AML-193 (cell line): ENCODE data around the gene KLF1.
"Not testable (repeated sequence)": the region's sequence is repeated elsewhere in the genome, so short reads cannot be mapped to it uniquely, and the experiment has no call there.

Experiments used
- DNase-seq, 2 experiments: peaks; one replicate each; lab custom pipeline; 2025; lab: John Stamatoyannopoulos, UW

The KLF1 gene

DNA sequence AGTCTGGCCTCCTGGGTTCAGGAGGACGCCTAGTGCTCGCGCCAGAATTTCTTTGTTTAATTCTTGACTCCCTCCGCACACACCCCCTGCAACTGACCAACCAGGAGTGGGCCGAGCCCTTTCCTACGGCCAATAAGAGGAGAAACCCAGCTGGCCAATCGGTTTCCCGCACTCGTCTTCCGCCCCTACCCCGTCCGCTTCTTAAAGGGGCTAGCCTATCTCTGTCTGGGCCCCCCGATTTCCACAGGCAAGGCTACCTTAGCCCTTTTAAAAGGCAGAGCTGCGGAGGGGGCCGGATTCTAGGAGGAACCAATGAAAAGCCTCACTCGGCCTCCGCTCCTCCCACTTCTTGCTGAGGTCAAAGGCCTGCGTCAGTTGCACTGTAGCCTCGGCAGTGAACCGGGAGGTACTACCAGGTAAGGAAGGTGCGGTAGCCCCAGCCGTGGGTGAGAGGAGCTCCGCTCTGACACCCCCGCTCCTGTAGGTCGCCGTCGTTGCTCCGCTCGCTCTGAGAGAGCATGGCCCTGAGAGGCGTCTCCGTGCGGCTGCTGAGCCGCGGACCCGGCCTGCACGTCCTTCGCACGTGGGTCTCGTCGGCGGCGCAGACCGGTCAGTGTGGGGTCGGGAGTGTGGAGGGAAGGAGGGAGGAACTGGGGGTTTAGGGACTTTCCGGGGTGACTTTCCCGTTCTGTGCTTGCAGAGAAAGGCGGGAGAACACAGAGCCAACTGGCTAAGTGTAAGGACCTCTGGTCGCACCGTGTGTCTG lies 4.0 kb upstream of the KLF1 start, which contains the start of gene GCDH:
Gene GCDH (plus strand): TSS at position 374 of the 766 bp plus-strand sequence. CDS start 145 bp downstream, at position 519.
- DNase-seq: peak; percentile 99 to 100

DNA sequence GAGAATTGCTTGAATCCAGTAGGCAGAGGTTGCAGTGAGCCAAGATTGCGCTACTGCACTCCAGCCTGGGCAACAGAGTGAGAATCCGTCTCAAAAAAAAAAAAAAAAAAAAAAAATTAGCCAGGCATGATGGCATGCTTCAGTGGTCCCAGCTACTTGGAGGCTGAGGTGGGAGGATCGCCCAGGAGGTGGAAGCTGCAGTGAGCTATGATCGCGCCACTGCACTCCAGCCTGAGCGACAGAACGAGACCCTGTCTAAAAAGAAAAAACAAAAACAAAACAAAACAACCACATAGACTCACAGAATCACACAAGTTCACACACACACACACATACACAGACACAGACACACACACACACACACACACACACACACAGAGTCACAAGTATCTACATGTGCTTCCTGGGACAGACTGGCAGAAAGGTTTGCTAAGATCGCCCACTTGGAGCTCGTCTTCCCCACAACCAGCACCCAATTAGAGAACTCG lies 3.3 kb upstream of the KLF1 start:
- not testable (repeated sequence) for DNase-seq

DNA sequence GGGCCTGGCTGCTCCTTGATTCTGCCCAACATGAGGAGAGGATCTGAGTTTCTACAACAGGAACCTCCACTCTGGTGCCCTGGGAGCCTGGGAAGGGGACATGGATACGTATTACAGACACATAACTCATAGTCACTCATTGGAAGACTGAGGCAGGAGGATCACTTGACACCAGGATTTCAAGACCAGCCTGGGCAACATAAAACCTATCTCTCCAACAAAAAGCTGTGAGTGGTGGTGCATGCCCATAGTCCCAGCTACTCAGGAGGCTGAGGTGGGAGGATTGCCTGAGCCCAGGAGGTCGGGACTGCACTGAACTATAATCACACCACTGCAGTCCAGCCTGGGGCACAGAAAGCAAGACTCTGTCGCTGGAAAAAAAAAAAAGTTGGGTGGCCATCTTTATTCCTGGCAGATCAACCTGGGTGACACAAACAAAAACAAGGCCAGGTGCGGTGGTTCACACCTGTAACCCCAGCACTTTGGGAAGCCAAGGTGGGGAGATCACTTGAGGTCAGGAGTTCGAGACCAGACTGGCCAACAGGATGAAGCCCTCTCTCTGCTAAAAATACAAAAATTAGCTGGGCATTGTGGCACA lies 1.1 kb upstream of the KLF1 start:
- DNase-seq: no peak

DNA sequence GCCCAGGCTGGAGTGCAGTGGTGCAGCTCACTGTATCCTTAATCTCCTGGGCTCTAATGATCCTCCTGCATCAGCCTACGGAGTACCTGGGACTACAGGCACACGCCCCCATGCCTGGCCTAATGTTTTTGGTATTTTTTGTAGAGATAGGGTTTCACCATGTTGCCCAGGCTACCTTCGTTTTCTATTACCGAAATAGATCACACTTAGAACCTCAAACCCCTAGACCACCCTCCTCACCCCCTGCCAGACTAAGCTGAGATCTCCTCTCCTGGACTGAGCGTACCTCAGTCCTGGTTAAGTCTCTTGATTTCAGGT lies 391 bp downstream of the KLF1 start:
- DNase-seq: no peak

DNA sequence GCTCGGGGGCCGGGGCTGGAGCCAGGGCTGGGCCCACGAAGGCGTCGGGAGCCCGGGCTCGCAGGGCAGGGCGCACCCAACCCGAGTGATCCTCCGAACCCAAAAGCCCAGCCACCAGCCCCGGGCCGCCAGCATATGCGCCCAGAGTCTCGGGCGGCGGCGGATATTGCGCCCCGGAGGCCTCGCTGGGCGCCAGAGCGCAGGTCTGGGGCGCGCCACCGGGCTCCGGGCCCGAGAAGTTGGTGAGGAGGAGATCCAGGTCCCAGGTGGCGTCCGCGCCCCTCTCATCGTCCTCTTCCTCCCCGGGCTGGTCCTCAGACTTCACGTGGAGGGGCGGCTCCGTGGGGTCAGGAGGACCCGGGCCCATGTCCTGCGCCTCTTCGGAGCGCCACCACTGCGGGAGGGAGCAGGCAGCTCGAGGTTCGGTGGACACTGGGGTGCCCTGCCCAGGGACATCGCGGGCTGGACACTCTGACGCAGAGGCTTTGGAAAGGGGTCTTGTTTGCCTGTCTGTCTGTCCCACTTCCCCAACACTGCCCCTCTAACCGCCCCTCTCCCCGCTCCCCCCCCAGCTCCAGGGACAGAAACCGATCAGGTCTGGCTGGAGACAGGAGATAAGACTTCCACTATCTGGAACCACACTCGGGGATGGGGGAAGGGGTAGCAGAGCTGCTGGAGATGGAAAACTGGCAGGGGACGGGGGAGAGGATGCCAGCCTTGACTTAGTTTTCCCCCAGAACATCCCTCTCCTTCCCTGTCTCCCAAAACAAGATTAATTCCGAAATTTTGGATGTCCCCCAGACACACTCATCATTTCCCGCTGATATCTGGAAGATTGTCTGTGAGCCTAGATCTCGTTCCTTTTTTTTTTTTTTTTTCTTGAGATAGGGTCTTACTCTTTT lies 1.0 kb downstream of the KLF1 start:
- DNase-seq: no peak

DNA sequence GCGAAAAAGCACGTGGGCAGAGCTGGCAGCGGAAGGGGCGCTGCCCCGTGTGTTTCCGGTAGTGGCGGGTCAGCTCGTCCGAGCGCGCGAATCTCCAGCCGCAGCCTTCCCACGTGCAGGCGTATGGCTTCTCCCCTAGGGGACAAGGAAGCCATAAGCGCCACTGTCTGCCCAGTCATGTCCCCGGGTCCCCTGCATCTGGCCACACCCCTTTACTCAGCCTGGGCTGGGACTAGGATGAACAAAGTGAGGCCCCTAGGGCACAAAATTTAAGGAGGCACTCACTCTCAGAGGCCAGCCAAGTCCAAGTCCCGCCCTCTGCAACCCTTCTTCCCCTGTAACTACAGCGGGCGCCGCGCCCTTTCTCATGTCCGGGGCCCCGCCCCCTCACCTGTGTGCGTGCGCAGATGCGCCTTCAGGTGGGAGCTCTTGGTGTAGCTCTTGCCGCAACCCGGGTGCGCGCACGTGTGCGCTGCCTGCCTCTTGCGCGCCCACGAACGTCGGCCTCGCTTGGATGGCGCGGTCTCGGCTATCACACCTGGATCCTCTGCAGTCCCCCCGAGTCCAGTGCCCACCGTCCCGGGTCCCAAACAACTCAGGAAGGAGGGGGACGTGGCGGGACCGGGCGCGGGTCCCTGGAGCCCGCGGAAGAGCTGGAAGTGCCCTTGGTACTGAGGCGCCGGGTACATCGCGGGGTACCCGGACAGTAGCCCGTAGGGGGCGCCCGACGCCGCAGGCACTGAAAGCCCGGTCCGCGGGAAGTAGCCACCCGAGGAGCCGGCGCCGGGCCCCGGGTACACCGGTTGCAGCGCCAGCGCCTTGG lies 1.9 kb downstream of the KLF1 start:
- DNase-seq: peak; percentile 43 to 68

DNA sequence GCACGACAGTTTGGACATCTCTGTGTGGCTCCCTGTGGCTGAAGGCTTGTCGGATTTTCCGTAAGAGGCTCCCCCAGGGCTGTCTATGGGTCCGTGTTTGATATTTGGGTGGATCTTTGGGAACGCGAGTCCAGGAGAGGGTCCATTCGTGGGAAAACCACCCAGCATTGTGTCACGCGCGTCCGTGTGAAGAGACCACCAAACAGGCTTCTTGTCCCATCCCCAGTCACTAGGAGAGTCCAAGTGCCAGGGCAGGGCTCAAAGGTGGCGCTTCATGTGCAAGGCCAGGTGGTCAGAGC lies 2.4 kb downstream of the KLF1 start:
- no peak for DNase-seq

DNA sequence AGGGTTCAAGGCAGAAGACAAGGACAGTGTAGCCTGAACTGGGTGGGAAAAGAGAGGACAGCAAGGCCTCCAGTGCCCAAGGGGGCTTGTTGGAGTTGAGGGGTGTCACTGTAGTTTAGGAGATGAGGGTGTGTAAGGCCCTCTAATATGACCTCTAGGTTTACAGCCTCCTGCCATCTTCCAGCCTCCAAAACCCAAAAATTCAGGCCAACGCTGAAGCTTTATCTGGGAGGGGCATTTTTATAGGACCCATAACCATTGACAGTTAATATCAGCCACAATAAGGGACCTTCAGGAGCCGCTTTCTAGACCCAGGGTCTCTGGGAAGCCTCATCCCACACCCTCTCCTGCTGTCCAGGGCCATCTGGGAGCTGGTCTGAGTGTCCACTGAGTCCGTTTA lies 2.8 kb downstream of the KLF1 start:
- no peak for DNase-seq

DNA sequence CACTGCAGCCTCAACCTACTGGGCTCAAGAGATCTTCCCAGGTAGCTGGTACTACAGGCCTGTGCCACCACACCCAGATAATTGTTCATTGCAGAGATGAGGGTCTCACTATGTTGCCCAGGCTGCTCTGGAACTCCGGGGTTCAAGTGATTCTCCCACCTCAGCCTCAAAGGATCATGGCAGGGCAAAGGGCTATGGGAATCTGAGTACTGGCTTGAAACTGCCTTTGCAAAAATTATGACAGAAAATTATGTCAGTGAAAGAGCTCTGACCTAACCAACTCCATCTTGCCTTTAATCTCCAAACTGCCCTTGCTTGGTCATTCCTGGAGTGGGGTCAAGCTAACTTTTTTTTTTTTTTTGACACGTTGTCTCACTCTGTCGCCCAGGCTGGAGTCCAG lies 4.4 kb downstream of the KLF1 start:
- DNase-seq: no peak

DNA sequence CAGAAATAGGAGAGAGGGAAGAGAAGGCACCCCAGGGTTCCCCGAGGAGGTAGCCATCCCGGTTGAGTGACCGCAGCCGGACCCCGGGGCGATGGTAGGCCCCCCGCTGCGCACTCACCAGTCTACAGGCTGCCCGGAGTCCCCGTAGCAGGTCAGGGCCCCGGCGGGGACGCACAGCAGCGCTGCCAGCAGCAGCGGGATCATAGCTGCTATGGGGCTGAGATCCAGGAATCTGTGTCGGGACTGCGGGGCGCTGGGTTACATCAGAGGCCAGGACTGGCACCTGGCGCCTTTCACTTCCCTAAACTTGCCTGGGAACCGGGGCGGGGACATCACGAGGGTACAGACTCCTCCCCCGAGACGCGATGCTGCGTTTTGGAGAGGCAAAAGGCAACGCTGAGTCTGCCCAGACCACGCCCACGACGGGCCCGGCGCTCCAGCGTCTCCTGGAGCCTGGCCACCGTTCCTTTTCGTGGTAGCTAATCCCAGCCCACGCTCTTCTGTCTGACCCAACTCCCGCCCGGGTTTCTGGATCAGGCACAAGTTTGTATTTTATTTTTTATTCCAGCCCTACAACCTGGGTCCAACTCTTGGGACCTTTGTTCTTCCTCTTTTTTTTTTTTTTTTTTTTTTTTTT lies 5.7 kb downstream of the KLF1 start, which contains the start of gene DNASE2:
Gene DNASE2 (minus strand): TSS at position 278 of the 637 bp plus-strand sequence. CDS start 74 bp downstream, at position 204.
- peak; percentile 91 to 93 for DNase-seq

DNA sequence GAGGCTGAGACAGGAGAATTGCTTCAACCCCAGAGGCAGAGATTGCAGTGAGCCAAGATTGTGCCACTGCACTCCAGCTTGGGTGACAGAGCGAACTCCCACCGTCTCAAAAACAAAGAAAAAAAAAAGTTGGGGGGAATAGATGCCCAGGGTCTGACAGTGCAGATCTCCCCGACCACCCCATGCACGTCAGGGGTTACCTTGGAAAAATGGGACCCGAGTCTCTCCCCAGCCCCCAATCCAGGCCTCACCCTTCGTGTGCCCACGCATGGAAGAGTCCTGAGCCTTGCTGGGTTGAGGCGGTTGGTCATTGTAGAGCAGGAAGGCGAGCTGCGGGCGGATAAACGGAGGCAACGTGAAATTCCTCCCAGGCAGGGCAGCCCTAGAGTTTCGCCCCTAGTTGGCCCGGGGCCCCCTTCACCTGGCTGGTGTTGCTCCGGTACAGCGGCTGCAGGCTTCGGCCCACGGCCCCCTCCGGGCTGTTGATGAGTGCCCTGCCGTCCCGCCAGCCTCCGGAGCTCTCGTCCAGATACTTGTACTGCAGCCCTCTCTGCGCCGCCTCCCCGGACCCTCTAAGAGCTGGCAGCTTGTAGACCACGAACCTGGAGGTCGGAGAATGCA lies 6.3 kb downstream of the KLF1 start:
- DNase-seq: no peak

DNA sequence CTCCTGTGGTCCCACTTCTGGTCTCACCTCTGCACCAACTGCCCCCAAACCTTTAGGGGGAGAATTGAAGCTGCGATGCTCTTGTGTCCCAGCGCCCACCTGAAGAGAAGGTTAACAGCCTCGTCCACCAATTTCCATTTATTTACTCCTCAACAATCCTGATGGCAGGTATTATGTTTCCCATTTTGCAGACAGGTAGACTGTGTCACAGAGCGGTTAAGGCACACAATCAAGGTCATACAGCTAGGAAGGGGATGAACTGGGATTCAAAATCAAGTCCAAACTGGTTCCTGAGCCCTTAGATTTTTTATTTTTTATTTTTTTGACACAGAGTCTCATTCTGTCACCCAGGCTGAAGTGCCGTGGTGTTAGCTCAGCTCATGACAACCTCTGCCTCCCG lies 11.9 kb downstream of the KLF1 start:
- DNase-seq: no peak

DNA sequence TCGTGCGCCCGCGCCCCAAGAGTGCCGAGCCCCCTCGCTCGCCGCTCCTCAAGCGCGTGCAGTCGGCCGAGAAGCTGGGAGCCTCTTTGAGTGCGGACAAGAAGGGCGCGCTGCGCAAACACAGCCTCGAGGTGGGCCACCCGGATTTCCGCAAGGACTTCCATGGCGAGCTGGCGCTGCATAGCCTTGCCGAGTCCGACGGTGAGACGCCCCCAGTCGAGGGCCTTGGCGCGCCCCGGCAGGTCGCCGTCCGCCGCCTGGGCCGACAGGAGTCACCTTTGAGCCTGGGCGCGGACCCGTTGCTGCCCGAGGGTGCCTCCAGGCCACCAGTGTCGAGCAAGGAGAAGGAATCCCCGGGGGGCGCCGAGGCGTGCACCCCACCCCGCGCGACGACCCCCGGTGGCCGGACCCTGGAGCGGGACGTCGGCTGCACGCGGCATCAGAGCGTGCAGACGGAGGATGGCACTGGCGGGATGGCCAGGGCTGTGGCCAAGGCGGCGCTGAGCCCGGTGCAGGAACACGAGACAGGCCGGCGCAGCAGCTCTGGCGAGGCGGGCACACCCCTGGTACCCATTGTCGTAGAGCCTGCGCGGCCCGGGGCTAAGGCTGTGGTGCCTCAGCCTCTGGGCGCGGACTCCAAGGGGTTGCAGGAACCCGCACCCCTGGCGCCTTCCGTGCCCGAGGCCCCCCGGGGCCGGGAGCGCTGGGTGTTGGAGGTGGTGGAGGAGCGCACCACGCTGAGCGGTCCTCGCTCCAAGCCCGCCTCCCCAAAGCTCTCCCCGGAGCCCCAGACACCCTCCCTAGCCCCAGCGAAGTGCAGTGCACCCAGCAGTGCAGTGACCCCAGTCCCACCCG lies 12.9 kb downstream of the KLF1 start:
- no peak for DNase-seq

DNA sequence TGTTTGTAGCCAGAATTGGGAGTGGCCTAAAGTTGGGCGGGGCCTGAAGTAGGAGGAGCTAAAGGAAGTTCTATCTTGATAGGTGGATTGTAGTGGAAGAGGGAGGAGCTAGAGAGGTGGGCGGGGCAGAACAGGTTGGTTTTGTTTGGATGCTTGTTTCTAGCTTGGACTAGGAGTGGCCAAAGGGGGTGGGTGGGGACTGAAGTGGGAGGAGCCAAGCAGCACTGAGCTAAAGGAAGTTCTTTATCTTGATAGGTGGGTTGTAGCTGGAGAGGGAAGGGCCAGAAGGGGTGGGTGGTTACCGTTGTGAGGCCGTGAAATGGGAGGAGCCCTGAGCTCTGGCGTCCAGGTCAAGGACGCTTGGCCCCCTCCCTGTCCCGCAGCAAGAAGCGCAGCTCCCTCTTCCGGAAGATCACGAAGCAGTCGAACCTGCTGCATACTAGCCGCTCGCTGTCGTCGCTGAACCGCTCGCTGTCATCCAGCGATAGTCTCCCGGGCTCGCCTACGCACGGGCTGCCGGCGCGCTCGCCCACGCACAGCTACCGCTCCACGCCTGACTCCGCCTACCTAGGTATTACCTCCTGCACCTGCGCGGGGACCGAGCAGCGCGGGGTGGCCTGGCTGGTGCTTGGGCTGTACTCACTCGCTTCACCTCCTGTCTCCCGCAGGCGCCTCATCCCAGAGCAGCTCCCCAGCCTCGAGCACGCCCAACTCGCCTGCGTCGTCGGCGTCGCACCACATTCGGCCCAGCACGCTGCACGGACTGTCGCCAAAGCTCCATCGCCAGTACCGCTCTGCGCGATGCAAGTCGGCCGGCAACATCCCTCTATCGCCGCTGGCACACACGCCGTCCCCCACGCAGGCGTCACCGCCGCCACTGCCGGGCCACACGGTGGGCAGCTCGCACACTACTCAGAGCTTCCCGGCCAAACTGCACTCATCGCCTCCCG lies 13.8 kb downstream of the KLF1 start:
- DNase-seq: no peak

DNA sequence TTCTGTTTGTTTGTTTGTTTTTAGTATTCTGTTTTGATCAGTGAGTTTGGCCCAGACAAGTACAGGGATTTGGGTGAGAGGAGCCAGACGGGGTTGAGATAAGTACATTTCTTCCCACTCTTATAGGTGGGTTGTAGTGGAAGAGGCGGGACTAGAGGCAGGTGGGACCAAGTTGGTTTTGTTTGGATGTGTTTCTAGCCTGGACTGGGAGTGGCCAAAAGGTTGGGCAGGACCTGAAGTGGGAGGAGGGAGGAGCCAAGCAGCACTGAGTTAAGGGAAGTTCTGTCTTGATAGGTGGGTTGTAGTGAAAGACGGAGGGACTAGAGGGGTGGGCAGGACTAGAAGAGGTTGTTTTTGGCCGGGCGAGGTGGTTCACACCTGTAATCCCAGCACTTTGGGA lies 14.7 kb downstream of the KLF1 start:
- DNase-seq: no peak

DNA sequence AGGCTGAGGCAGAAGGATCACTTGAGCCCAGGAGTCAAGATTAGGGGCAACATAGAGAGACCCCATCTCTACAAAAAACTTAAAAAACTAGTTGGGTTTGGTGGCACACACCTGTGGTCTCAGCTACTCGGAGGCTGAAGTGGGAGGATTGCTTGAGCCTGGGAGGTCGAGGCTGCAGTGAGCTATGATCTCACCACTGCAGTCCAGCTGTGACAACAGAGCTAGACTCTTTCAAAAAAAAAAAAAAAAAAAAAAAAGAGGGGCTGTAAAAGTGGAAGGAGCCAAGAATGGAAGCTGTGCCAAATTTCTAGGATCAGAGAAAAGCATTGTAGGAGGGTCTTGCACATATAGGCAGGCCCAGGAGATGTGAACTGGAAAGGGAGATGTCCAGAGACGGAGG lies 15.3 kb downstream of the KLF1 start:
- DNase-seq: no peak

DNA sequence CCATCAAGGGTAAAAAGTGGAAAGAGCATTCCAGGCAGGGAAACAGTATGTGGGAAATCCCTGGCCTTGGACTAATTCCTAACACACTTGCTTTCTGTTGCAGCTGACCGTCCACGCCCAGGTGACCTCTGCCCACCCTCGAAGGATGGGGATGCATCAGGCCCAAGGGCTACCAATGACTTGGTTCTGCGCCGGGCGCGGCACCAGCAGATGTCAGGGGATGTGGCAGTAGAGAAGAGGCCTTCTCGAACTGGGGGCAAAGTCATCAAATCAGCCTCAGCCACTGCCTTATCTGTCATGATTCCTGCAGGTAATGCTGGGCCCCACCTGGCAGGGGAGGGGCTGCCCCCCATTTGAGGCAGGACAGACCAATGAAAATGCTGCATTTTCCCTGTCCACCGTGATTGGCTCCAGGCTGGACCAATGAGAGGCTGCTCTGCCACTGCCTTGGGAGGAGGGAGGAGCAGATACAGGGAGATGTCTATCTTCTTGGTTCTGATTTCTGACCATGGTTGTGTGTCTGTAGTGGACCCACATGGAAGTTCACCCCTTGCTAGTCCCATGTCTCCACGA lies 18.4 kb downstream of the KLF1 start:
- no peak for DNase-seq
